HG02759 (cell line): ENCODE results near the gene NTN3.

Experiments used
- ATAC-seq: cut with Tn5 transposase; IDR thresholded peaks from one replicate; pipeline ENCODE4 v1.9.1; 2021; ENCODE audit warnings: mild to moderate bottlenecking, moderate library complexity; ENCODE audit not compliant: unreplicated experiment

The NTN3 gene

DNA sequence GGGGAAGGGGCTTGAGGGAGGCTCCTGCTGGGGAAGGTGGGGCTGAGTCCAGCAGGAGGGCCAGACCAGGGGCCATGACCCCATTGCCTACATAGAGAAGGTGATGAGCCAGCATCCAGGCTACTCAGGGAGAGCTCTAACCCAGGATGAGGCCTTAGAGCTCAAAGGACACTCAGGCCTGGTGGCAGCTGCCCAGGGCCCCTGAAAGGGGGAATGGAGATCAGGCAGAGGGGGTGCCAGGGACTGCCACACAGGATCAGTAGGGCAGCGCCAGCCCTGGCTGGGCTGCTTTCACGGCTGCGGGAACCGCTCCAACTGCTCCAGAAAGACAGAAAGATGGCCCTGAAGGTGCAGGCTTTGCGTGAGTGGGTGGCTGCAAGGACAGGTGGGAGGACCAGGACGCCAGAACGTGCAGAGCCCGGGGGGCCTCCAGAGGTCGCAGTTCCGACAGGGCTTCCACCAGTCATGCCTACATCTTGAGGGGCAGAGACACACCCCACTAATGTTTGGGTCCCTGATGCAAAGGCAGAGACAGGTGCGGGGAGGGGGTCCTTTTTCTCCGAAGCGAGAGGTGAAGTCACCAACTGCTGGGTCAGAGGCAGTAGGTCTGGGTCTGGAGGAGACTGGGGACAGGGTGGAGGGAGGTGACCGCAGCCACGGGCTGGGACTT is 41.8 kb downstream of the NTN3 start:
- no peak for ATAC-seq

DNA sequence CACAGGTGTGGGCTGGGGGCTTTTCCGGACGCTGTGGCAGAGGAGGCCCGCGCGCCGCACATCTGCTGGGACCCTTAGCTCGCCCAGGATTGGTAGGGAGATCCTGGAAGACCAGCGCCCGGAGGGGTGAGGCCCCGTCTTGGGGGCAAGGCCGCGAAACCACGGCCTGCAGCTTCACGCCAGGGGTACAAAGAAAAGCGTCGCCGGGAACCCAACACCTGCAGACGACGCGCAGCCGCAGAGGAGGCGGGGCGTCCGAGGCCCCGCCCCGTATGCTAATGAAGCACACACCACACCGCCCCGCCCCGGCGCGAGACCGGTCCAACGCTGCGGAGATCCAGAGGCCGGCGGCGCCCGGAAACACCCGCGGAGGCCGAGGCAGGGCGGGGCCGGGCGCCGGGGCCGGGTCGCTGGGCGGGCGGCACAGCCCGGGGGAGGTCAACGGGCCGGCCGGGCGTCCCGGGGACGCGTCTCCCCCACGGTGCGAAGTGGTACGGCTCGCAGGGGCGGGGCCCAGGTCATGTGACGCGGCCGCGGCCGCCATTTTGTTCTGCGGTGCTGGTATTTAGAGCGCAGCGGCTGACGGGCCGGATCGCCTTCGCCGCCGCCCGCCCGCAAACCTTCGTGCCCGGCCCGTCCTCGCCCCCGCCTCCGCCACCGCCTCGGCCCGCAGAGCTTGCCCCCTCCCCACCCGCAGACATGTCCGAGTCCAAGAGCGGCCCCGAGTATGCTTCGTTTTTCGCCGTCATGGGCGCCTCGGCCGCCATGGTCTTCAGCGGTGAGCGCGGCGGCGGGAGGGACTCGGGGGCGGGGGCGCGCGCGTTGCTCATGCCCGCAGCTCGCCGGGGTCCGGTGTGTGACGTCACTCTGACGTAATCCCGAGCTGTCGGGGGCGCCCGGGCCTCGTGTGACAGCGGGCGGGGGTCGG is 42.6 kb downstream of the NTN3 start, which contains the start of gene ATP6V0C:
ATP6V0C (plus strand) TSS at position 548 of the 928 bp plus-strand sequence; CDS start at position 700, 152 bp downstream.
- ATAC-seq: peak; percentile 75

- ATAC-seq: no peak
These were observed 43.5 kb downstream of the NTN3 start for GRCh38 chr16:2514333-2515179.

DNA sequence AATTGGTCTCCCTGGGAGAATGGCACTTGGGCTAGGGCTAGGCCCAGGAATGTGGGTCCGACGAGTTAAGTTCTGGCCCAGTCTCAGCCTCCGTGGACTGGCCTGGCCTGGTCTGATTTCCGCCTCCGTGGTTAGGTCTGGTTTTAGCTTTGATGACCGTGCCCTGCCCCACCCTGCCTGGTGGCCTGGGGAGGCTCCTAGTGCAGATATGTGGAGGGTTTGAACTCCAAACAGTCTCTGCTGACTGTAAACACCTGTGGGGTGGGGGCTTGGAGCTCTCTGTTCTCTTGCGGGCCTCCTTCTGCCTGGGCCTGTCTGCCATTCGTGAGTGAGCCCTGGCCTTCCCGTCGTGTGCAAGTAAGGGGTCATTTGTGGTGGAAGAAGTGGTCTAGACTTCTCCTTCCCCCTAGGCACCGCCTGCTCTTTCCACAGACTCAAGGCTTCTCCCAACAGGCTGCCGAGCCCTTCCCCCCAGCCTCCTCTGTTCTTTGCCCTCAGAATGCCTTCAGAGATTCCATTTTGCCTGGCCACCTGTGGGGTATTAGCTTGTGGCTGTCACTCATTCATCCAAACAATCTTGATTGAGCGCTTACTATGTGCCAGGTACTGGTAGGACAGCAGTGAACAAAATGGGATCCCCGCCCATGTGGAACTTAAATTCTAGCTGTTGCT is 44.2 kb downstream of the NTN3 start:
- ATAC-seq: no peak

DNA sequence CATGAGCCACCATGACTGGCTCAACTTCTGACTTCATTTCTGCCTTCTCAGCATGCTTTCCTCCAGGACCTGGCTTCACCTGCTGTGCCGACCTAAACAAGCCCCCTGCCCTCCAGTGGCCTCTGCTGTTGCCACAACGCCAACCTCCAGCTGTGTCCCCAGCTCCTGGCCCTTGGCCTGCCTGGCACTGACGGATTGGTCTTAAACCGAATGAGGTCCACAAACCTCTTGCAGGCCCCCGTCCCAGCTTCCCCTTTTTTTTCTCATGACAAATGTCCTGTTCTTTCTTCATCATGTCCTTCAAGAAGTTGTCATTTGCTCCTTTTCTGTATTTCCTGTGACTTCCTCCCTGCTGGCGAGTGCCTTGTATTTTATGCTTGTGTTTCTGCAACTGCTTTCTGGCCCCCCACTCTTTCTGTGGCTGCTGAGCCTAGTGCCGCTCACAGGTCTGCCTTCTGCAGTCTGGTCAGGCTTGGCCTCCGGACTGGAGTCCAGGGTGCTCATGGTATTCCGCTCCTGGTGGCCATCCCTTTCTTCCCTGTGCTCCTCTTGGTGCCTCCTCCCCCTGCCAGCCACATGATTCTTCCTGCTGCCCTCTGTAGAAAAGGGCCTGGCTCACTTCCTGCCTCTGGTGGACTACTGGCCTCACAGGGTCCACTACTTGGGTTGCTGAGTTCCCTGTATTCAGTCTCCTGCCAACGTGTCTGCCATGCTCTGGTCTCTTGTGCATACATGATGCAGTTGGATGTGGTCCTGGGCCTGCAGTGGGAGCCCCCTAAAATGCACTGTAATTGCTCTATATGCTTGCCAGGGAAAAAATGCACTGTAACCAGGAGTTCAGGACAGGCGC is 45.5 kb downstream of the NTN3 start:
- no peak for ATAC-seq

GRCh38 chr16:2517954-2518605 is 47.0 kb downstream of the NTN3 start:
- no peak for ATAC-seq

DNA sequence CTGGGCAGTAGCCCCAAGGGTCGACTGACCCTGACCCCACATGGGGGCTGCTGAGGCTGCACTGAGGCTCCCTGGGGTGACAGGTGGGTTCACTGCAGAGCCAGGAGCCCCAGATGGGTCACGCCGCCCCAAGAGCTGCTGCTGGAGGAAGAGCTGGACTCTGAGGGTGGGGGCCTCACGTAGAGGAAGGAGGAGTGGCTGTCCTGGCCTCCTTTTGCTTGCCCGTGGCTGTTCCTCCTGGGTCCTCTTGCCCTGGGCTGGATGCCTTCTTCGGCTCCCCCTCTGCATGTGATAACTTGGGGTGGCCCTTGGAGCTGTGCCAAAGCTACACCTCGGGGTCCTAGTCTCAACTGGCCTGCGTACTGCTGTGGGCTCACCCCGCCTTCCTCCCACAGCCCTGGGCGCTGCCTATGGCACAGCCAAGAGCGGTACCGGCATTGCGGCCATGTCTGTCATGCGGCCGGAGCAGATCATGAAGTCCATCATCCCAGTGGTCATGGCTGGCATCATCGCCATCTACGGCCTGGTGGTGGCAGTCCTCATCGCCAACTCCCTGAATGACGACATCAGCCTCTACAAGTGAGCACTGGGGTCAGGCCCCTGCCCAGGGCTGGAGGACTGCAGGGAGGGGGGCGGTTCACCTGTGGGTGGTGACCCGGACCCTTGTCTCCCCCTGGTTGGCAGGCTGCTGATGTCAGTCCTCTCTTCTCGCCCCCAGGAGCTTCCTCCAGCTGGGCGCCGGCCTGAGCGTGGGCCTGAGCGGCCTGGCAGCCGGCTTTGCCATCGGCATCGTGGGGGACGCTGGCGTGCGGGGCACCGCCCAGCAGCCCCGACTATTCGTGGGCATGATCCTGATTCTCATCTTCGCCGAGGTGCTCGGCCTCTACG is 48.0 kb downstream of the NTN3 start:
- ATAC-seq: no peak

DNA sequence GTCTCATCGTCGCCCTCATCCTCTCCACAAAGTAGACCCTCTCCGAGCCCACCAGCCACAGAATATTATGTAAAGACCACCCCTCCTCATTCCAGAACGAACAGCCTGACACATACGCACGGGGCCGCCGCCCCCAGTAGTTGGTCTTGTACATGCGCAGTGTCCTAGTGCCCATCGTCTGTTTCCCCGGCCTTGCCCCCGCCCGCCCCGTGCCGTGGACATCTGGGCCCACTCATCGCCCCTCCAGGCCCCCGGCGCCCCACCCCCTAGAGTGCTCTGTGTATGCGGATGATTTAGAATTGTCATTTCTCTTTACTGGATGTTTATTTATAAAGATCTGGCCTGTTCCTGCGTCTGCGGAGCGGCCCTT is 48.6 kb downstream of the NTN3 start:
- no peak for ATAC-seq

- ATAC-seq: peak; percentile 67
These were observed 49.1 kb downstream of the NTN3 start, which contains the start of gene AMDHD2 for GRCh38 chr16:2520097-2520783. Gene AMDHD2, plus strand, starts transcription at chr16:2520371. Its CDS starts 88 bp downstream, at chr16:2520459.

GRCh38 chr16:2520784-2521531 is 49.9 kb downstream of the NTN3 start:
- peak; percentile 32 for ATAC-seq
